Measurements from ENCODE around the gene RB1. TPM values are rescaled to one million over a fixed set of nuclear protein-coding genes. Genes with fewer than 3 reads are reported as not detected.

Gene RB1
- total RNA-seq, 1 experiment from 2014 or later: 43.4 TPM

GRCh38 chr13:48493066-48493765, 189.7 kb downstream of the RB1 start:
- DNase-seq (ENCODE audit: unreplicated experiment): peak; percentile 16
- ChIA-PET POLR2A (interaction anchor here (0.6 to 1.3 kb wide), 3 partner anchors 7 to 81 kb away, joined by 3 to 4 read pairs (median 3); no protein-coding TSS in a partner anchor), CTCF (interaction anchor here (0.7 kb wide), 1 partner anchor 35 kb away, joined by 3 read pairs; no protein-coding TSS in a partner anchor)
- intact Hi-C loops (cut with micrococcal nuclease): no loop called here
- no TSS peak for BruUV-seq (replicated peaks)
- H3K9me3 Mint-ChIP-seq (ENCODE audit: unreplicated experiment): no peaks in the 10 kb centered on the region
- H3K27me3 Mint-ChIP-seq (ENCODE audit: insufficient read depth, unreplicated experiment): no peaks in the 10 kb centered on the region
- no peaks in the 10 kb centered on the region for H3K4me1 Mint-ChIP-seq (ENCODE audit: insufficient read depth, unreplicated experiment)
- H3K27ac Mint-ChIP-seq (ENCODE audit: low read depth, unreplicated experiment): no peak overlapping the region
- no peaks in the 10 kb centered on the region for H3K36me3 Mint-ChIP-seq (ENCODE audit: insufficient read depth, unreplicated experiment)
- no peak overlapping the region for H3K4me3 Mint-ChIP-seq (ENCODE audit: unreplicated experiment)
- TF ChIP-seq CTCF (IDR thresholded peaks at IDR 0.05; ENCODE audit: unreplicated experiment): no peak

GRCh38 chr13:48493851-48494250, 190.3 kb downstream of the RB1 start:
- intact Hi-C loops (cut with micrococcal nuclease): no loop called here

GRCh38 chr13:48494874-48495273, 191.3 kb downstream of the RB1 start:
- H3K27me3 Mint-ChIP-seq (ENCODE audit: insufficient read depth, unreplicated experiment): no peaks in the 10 kb centered on the region
- no peak overlapping the region for H3K4me3 Mint-ChIP-seq (ENCODE audit: unreplicated experiment)
- H3K4me1 Mint-ChIP-seq (ENCODE audit: insufficient read depth, unreplicated experiment): no peaks in the 10 kb centered on the region
- H3K27ac Mint-ChIP-seq (ENCODE audit: low read depth, unreplicated experiment): no peak overlapping the region
- CTCF ChIA-PET: interaction anchor here (1.0 kb wide), 1 partner anchor 275 kb away, joined by 5 read pairs; no protein-coding TSS in a partner anchor
- TF ChIP-seq CTCF (IDR thresholded peaks at IDR 0.05; ENCODE audit: unreplicated experiment): no peak
- intact Hi-C loops (cut with micrococcal nuclease): no loop called here
- no peaks in the 10 kb centered on the region for H3K9me3 Mint-ChIP-seq (ENCODE audit: unreplicated experiment)
- DNase-seq (ENCODE audit: unreplicated experiment): no peak
- H3K36me3 Mint-ChIP-seq (ENCODE audit: insufficient read depth, unreplicated experiment): no peaks in the 10 kb centered on the region
- BruUV-seq (replicated peaks): no TSS peak
- POLR2A ChIA-PET: interaction anchor here (0.7 to 1.3 kb wide), 3 partner anchors 38 to 82 kb away, joined by 3 to 4 read pairs (median 3); partner anchors contain the start of gene RCBTB2

More at GRCh38 chr13:48493851-48494250, 190.3 kb downstream of the RB1 start:
- BruUV-seq (replicated peaks): no TSS peak
- H3K27ac Mint-ChIP-seq (ENCODE audit: low read depth, unreplicated experiment): no peak overlapping the region
- ChIA-PET CTCF (interaction anchor here (0.7 kb wide), 1 partner anchor 36 kb away, joined by 3 read pairs; no protein-coding TSS in a partner anchor), POLR2A (interaction anchor here (0.8 to 1.3 kb wide), 2 partner anchors 9 to 81 kb away, joined by 3 to 4 read pairs; no protein-coding TSS in a partner anchor)
- no peaks in the 10 kb centered on the region for H3K27me3 Mint-ChIP-seq (ENCODE audit: insufficient read depth, unreplicated experiment)
- no peaks in the 10 kb centered on the region for H3K36me3 Mint-ChIP-seq (ENCODE audit: insufficient read depth, unreplicated experiment)
- H3K9me3 Mint-ChIP-seq (ENCODE audit: unreplicated experiment): no peaks in the 10 kb centered on the region
- no peak overlapping the region for H3K4me3 Mint-ChIP-seq (ENCODE audit: unreplicated experiment)
- H3K4me1 Mint-ChIP-seq (ENCODE audit: insufficient read depth, unreplicated experiment): no peaks in the 10 kb centered on the region
- DNase-seq (ENCODE audit: unreplicated experiment): peak; percentile 71
- TF ChIP-seq CTCF (IDR thresholded peaks at IDR 0.05; ENCODE audit: unreplicated experiment): no peak

- H3K27ac Mint-ChIP-seq (ENCODE audit: low read depth, unreplicated experiment): no peak overlapping the region
- no peak overlapping the region for H3K4me3 Mint-ChIP-seq (ENCODE audit: unreplicated experiment)
- no peak for TF ChIP-seq CTCF (IDR thresholded peaks at IDR 0.05; ENCODE audit: unreplicated experiment)
- ChIA-PET POLR2A (interaction anchor here (0.7 kb wide), 1 partner anchor 12 kb away, joined by 4 read pairs; no protein-coding TSS in a partner anchor), CTCF (interaction anchor here (0.6 to 0.8 kb wide), 3 partner anchors 10 to 118 kb away, joined by 3 read pairs; no protein-coding TSS in a partner anchor)
- H3K4me1 Mint-ChIP-seq (ENCODE audit: insufficient read depth, unreplicated experiment): peaks cover 12% of the 10 kb centered on the region
- intact Hi-C loops (cut with micrococcal nuclease): no loop called here
- no peaks in the 10 kb centered on the region for H3K9me3 Mint-ChIP-seq (ENCODE audit: unreplicated experiment)
- DNase-seq (ENCODE audit: unreplicated experiment): no peak
- BruUV-seq (replicated peaks): no TSS peak
- no peaks in the 10 kb centered on the region for H3K36me3 Mint-ChIP-seq (ENCODE audit: insufficient read depth, unreplicated experiment)
- no peaks in the 10 kb centered on the region for H3K27me3 Mint-ChIP-seq (ENCODE audit: insufficient read depth, unreplicated experiment)
These were observed 193.0 kb downstream of the RB1 start for GRCh38 chr13:48496271-48497161.

Data from MCF 10A (cell line).